ENCODE results near the gene NXNL2. TPM values are rescaled to one million over a fixed set of nuclear protein-coding genes. Genes with fewer than 3 reads are reported as not detected.

The NXNL2 gene
- total and polyA plus RNA-seq, 2 experiments from 2014 or later = 3.4 to 5.1 TPM

- DNase-seq (ENCODE audit: low spot score) (no peak), ATAC-seq (no peak)
- no peak overlapping the region for H2AFZ ChIP-seq
- Mint-ChIP-seq H3K27me3 (ENCODE audit: insufficient read depth, low read depth, poor library complexity) (peaks cover 25% of the 10 kb centered on the region), H3K4me1 (peaks cover 44% of the 10 kb centered on the region), H3K4me3 (no peak overlapping the region), H3K36me3 (ENCODE audit: low read depth) (no peaks in the 10 kb centered on the region), H3K9me3 (peaks cover 6% of the 10 kb centered on the region), H3K27ac (no peak overlapping the region)
- H3K4me1 ChIP-seq (ENCODE audit: insufficient read depth) = peaks cover 24% of the 10 kb centered on the region
- no peaks in the 10 kb centered on the region for H4K20me1 ChIP-seq (replicated peaks; ENCODE audit: insufficient read depth)
- peaks cover 14% of the 10 kb centered on the region for H3F3A ChIP-seq (replicated peaks; ENCODE audit: low read depth)
- no peaks in the 10 kb centered on the region for H3K36me3 ChIP-seq (ENCODE audit: insufficient read depth)
- H3K27me3 ChIP-seq (ENCODE audit: insufficient read depth) = 0 out of 2 replicates have a peak, but pooled peaks cover 2% of the 10 kb centered on the region
- H3K4me2 ChIP-seq = 0 out of 2 replicates have a peak overlapping the region, but pooled peaks have one; percentile 5
- no peak overlapping the region for H3K4me3 ChIP-seq
- no peak for TF ChIP-seq JUNB (IDR thresholded peaks at IDR 0.05; ENCODE audit: unreplicated experiment)
- TF ChIP-seq, protein P1, sequence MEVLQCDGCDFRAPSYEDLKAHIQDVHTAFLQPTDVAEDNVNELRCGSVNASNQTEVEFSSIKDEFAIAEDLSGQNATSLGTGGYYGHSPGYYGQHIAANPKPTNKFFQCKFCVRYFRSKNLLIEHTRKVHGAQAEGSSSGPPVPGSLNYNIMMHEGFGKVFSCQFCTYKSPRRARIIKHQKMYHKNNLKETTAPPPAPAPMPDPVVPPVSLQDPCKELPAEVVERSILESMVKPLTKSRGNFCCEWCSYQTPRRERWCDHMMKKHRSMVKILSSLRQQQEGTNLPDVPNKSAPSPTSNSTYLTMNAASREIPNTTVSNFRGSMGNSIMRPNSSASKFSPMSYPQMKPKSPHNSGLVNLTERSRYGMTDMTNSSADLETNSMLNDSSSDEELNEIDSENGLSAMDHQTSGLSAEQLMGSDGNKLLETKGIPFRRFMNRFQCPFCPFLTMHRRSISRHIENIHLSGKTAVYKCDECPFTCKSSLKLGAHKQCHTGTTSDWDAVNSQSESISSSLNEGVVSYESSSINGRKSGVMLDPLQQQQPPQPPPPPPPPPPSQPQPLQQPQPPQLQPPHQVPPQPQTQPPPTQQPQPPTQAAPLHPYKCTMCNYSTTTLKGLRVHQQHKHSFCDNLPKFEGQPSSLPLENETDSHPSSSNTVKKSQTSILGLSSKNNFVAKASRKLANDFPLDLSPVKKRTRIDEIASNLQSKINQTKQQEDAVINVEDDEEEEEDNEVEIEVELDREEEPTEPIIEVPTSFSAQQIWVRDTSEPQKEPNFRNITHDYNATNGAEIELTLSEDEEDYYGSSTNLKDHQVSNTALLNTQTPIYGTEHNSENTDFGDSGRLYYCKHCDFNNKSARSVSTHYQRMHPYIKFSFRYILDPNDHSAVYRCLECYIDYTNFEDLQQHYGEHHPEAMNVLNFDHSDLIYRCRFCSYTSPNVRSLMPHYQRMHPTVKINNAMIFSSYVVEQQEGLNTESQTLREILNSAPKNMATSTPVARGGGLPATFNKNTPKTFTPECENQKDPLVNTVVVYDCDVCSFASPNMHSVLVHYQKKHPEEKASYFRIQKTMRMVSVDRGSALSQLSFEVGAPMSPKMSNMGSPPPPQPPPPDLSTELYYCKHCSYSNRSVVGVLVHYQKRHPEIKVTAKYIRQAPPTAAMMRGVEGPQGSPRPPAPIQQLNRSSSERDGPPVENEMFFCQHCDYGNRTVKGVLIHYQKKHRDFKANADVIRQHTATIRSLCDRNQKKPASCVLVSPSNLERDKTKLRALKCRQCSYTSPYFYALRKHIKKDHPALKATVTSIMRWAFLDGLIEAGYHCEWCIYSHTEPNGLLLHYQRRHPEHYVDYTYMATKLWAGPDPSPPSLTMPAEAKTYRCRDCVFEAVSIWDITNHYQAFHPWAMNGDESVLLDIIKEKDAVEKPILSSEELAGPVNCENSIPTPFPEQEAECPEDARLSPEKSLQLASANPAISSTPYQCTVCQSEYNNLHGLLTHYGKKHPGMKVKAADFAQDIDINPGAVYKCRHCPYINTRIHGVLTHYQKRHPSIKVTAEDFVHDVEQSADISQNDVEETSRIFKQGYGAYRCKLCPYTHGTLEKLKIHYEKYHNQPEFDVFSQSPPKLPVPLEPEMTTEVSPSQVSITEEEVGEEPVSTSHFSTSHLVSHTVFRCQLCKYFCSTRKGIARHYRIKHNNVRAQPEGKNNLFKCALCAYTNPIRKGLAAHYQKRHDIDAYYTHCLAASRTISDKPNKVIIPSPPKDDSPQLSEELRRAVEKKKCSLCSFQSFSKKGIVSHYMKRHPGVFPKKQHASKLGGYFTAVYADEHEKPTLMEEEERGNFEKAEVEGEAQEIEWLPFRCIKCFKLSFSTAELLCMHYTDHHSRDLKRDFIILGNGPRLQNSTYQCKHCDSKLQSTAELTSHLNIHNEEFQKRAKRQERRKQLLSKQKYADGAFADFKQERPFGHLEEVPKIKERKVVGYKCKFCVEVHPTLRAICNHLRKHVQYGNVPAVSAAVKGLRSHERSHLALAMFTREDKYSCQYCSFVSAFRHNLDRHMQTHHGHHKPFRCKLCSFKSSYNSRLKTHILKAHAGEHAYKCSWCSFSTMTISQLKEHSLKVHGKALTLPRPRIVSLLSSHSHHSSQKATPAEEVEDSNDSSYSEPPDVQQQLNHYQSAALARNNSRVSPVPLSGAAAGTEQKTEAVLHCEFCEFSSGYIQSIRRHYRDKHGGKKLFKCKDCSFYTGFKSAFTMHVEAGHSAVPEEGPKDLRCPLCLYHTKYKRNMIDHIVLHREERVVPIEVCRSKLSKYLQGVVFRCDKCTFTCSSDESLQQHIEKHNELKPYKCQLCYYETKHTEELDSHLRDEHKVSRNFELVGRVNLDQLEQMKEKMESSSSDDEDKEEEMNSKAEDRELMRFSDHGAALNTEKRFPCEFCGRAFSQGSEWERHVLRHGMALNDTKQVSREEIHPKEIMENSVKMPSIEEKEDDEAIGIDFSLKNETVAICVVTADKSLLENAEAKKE (CRISPR knock-in tag; IDR thresholded peaks at IDR 0.05) = no peak
- TF ChIP-seq ETS1 (IDR thresholded peaks at IDR 0.05) = no peak
- TF ChIP-seq CREB1 (CRISPR knock-in tag; IDR thresholded peaks at IDR 0.05; ENCODE audit: low read depth) = no peak
- no peak for TF ChIP-seq STAT1 (IDR thresholded peaks at IDR 0.05; ENCODE audit: unreplicated experiment)
- TF ChIP-seq ZNF331 (CRISPR knock-in tag; IDR thresholded peaks at IDR 0.05; ENCODE audit: low read depth) = no peak
- TF ChIP-seq EZH2phosphoT487 (IDR thresholded peaks at IDR 0.05; ENCODE audit: unreplicated experiment) = no peak
- TF ChIP-seq NANOG (IDR thresholded peaks at IDR 0.05; ENCODE audit: borderline replicate concordance) = no peak
- TF ChIP-seq CTCF (conservative IDR thresholded peaks at IDR 0.05; ENCODE audit: low read depth in 2 of 2) = no peak
- TF ChIP-seq ZNF114 (CRISPR knock-in tag; IDR thresholded peaks at IDR 0.05) = no peak
- no peak for TF ChIP-seq EZH2 (IDR thresholded peaks at IDR 0.05; ENCODE audit: low read depth, unreplicated experiment)
- no peaks in the 10 kb centered on the region for H3K79me2 ChIP-seq (replicated peaks; ENCODE audit: insufficient read depth)
- no peak overlapping the region for H3K27ac ChIP-seq (ENCODE audit: low read depth)
- no peaks in the 10 kb centered on the region for H3K9me2 ChIP-seq (ENCODE audit: insufficient read depth)
Observed at GRCh38 chr9:88530051-88530450, 4.9 kb upstream of the NXNL2 start.
